ENCODE data around the gene TEX48. TPM values are rescaled to one million over a fixed set of nuclear protein-coding genes. Genes with fewer than 3 reads are reported as not detected.

TEX48 gene
- total RNA-seq, 1 donor from 2014 or later = not detected

- ATAC-seq (no peak), DNase-seq (ENCODE audit: low spot score) (no peak)
- intact Hi-C loops (cut with DNase I) = no loop called here
These were observed 7.8 kb downstream of the TEX48 start for GRCh38 chr9:114674076-114674797.

- intact Hi-C loops (cut with DNase I) = no loop called here
- ATAC-seq (no peak), DNase-seq (ENCODE audit: low spot score) (no peak)
These were observed 10.4 kb downstream of the TEX48 start for GRCh38 chr9:114671605-114672004.

- no peak for DNase-seq (ENCODE audit: low spot score)
- intact Hi-C loops (cut with DNase I) = loop anchor here (10.0 kb wide), 2 partner anchors 345 to 855 kb away; no protein-coding TSS in a partner anchor
- no peak for ATAC-seq
These were observed 12.0 kb downstream of the TEX48 start for GRCh38 chr9:114669961-114670360.

GRCh38 chr9:114668146-114668545 is 13.8 kb downstream of the TEX48 start:
- ATAC-seq (no peak), DNase-seq (ENCODE audit: low spot score) (no peak)
- intact Hi-C loops (cut with DNase I) = loop anchor here (10.0 kb wide), 2 partner anchors 347 to 857 kb away; no protein-coding TSS in a partner anchor

- intact Hi-C loops (cut with DNase I) = loop anchor here (10.0 kb wide), 2 partner anchors 348 to 858 kb away; no protein-coding TSS in a partner anchor
- ATAC-seq (no peak), DNase-seq (ENCODE audit: low spot score) (no peak)
These were observed 15.1 kb downstream of the TEX48 start for GRCh38 chr9:114666851-114667250.

- intact Hi-C loops (cut with DNase I) = loop anchor here (10.0 kb wide), 2 partner anchors 348 to 858 kb away; no protein-coding TSS in a partner anchor
- no peak for DNase-seq (ENCODE audit: low spot score)
- no peak for ATAC-seq
These were observed 15.6 kb downstream of the TEX48 start for GRCh38 chr9:114666401-114666800.

- intact Hi-C loops (cut with DNase I) = loop anchor here (10.0 kb wide), 2 partner anchors 351 to 861 kb away; no protein-coding TSS in a partner anchor
- no peak for ATAC-seq
- no peak for DNase-seq (ENCODE audit: low spot score)
These were observed 17.8 kb downstream of the TEX48 start for GRCh38 chr9:114664181-114664580.

GRCh38 chr9:114662081-114662989 is 19.7 kb downstream of the TEX48 start:
- intact Hi-C loops (cut with DNase I) = loop anchor here (10.0 kb wide), 2 partner anchors 352 to 862 kb away; no protein-coding TSS in a partner anchor
- DNase-seq (ENCODE audit: low spot score) (peak; percentile 63), ATAC-seq (peak; percentile 73)

- DNase-seq (ENCODE audit: low spot score) (no peak), ATAC-seq (no peak)
- intact Hi-C loops (cut with DNase I) = no loop called here
These were observed 24.3 kb downstream of the TEX48 start, which contains the start of gene TEX53 for GRCh38 chr9:114657705-114658104. TEX53 (minus strand) TSS chr9:114657805; CDS start chr9:114657774, 31 bp downstream.

- DNase-seq (ENCODE audit: low spot score) (no peak), ATAC-seq (no peak)
- intact Hi-C loops (cut with DNase I) = no loop called here
These were observed 25.7 kb downstream of the TEX48 start for GRCh38 chr9:114656301-114656700.

- DNase-seq (ENCODE audit: low spot score) (no peak), ATAC-seq (no peak)
- intact Hi-C loops (cut with DNase I) = no loop called here
These were observed 26.3 kb downstream of the TEX48 start for GRCh38 chr9:114655689-114656088.

GRCh38 chr9:114653556-114654159 is 28.3 kb downstream of the TEX48 start:
- ATAC-seq = peak; percentile 81
- intact Hi-C loops (cut with DNase I) = no loop called here
- peak; percentile 85 for DNase-seq (ENCODE audit: low spot score)

GRCh38 chr9:114652776-114653555 is 29.0 kb downstream of the TEX48 start:
- intact Hi-C loops (cut with DNase I) = no loop called here
- DNase-seq (ENCODE audit: low spot score) (no peak), ATAC-seq (no peak)

GRCh38 chr9:114643896-114644295 is 38.1 kb downstream of the TEX48 start:
- intact Hi-C loops (cut with DNase I) = no loop called here
- ATAC-seq = no peak
- DNase-seq (ENCODE audit: low spot score) = no peak

- no peak for ATAC-seq
- no peak for DNase-seq (ENCODE audit: low spot score)
These were observed 39.0 kb downstream of the TEX48 start for GRCh38 chr9:114643001-114643400.

GRCh38 chr9:114641967-114642366 is 40.0 kb downstream of the TEX48 start:
- intact Hi-C loops (cut with DNase I) = no loop called here
- no peak for ATAC-seq
- no peak for DNase-seq (ENCODE audit: low spot score)

More at GRCh38 chr9:114643001-114643400, 39.0 kb downstream of the TEX48 start:
- intact Hi-C loops (cut with DNase I) = no loop called here

GRCh38 chr9:114638404-114638803 is 43.6 kb downstream of the TEX48 start:
- ATAC-seq (no peak), DNase-seq (ENCODE audit: low spot score) (no peak)

GRCh38 chr9:114634387-114634786 is 47.6 kb downstream of the TEX48 start:
- DNase-seq (ENCODE audit: low spot score) (no peak), ATAC-seq (no peak)
- intact Hi-C loops (cut with DNase I) = no loop called here

More at GRCh38 chr9:114638404-114638803, 43.6 kb downstream of the TEX48 start:
- intact Hi-C loops (cut with DNase I) = no loop called here

Data from sciatic nerve (tissue), 2 donors.